Ovary (tissue), 3 donors: ENCODE data around the gene MYO3B.

Experiments used
- POLR2A ChIP-seq: fragments of 450-650 bp; IDR thresholded peaks from one replicate; pipeline ENCODE4 v1.6.1; 2017; ENCODE audit warnings: antibody characterized with exemption, mild to moderate bottlenecking, moderate library complexity
- TF ChIP-seq, protein P1 (sequence below), 3 donors: fragments of 450-650 bp in 2 of 3; fragments of 200-600 bp in 1 of 3; IDR thresholded peaks; one replicate each; pipeline versions ENCODE4 v1.5.1 to v1.8.0; 2016 to 2022; ENCODE audit warnings: antibody characterized with exemption in 3 of 3, mild to moderate bottlenecking in 1 of 3
- donor health status: DM: no; HTN: no; CAD: no.

DNA sequence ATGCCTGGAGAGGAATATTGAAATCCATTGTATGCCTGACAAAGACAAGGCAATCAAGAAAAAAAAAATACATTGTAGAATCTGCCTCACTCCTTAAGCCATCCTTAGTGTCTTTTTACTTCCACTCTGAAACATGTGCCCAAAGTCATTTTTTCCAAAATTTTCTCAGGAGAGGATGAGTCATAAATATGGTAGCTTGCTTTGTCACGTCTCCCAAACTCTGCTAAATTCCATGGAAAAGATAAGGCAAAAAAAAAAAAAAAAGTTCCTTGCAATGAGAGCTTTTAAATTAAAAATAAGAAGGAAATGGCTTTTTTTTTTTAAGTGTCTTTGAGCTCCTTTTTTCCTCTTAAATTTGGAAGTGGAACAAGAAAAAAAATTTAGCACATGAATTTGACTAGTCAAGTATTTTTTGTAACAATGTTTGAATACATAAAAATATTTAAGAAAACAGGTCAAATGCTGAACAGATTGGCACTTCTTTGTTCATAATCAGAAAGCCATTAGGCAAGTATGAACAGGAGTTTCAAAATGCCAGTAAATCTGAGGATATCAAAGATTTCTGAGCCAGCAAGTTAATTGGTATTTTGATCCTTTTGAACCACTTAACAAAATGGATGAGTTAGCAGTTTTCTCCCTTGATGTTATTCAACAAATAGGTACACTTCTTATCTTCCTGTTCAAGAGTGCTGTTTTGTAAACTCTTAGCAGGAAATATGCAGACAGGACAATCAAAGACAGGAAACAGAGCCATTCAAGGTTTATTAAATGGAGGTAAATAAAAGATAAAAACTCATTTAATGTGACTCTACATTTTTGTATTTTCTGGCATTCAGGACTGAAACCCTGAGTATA lies 289.8 kb downstream of the MYO3B start:
- TF ChIP-seq POLR2A: no peak
- TF ChIP-seq, protein P1, sequence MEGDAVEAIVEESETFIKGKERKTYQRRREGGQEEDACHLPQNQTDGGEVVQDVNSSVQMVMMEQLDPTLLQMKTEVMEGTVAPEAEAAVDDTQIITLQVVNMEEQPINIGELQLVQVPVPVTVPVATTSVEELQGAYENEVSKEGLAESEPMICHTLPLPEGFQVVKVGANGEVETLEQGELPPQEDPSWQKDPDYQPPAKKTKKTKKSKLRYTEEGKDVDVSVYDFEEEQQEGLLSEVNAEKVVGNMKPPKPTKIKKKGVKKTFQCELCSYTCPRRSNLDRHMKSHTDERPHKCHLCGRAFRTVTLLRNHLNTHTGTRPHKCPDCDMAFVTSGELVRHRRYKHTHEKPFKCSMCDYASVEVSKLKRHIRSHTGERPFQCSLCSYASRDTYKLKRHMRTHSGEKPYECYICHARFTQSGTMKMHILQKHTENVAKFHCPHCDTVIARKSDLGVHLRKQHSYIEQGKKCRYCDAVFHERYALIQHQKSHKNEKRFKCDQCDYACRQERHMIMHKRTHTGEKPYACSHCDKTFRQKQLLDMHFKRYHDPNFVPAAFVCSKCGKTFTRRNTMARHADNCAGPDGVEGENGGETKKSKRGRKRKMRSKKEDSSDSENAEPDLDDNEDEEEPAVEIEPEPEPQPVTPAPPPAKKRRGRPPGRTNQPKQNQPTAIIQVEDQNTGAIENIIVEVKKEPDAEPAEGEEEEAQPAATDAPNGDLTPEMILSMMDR (IDR thresholded peaks at IDR 0.05): no peak
